AG08396 (cell line): ENCODE measurements around the gene ANKFY1.
A peak's percentile ranks its signal among the peaks of the same experiment; 100 is the strongest.
"Not testable (repeated sequence)": the region's sequence is repeated elsewhere in the genome, so short reads cannot be mapped to it uniquely, and the experiment has no call there.

Experiments used
- DNase-seq: peaks from one replicate; pipeline ENCODE4 v3.0.0; 2012; ENCODE audit warnings: low spot score, mixed read lengths

ANKFY1 gene

GRCh38 chr17:4155980-4156620, 107.7 kb downstream of the ANKFY1 start:
- DNase-seq, result no peak

- no peak for DNase-seq
These were observed 109.6 kb downstream of the ANKFY1 start for GRCh38 chr17:4154201-4154600.

- peak; percentile 65 for DNase-seq
These were observed 111.3 kb downstream of the ANKFY1 start for GRCh38 chr17:4152471-4152870.

GRCh38 chr17:4150096-4150495, 113.7 kb downstream of the ANKFY1 start:
- no peak for DNase-seq

- no peak for DNase-seq
These were observed 115.0 kb downstream of the ANKFY1 start for GRCh38 chr17:4148611-4149308.

GRCh38 chr17:4147751-4148310, 115.9 kb downstream of the ANKFY1 start:
- DNase-seq, result no peak

GRCh38 chr17:4146641-4147040, 117.1 kb downstream of the ANKFY1 start:
- no peak for DNase-seq

- no peak for DNase-seq
These were observed 119.4 kb downstream of the ANKFY1 start for GRCh38 chr17:4144422-4144747.

GRCh38 chr17:4143563-4144421, 120.0 kb downstream of the ANKFY1 start:
- DNase-seq, result peak; percentile 89

- DNase-seq, result peak; percentile 59
These were observed 121.5 kb downstream of the ANKFY1 start for GRCh38 chr17:4142107-4142900.

- no peak for DNase-seq
These were observed 123.7 kb downstream of the ANKFY1 start for GRCh38 chr17:4140125-4140524.

- DNase-seq, result not testable (repeated sequence)
These were observed 124.8 kb downstream of the ANKFY1 start for GRCh38 chr17:4138906-4139526.

GRCh38 chr17:4136373-4136772, 127.4 kb downstream of the ANKFY1 start:
- DNase-seq, result no peak

GRCh38 chr17:4135489-4135888, 128.3 kb downstream of the ANKFY1 start:
- no peak for DNase-seq

- DNase-seq, result no peak
These were observed 129.1 kb downstream of the ANKFY1 start for GRCh38 chr17:4134721-4135120.

GRCh38 chr17:4130715-4131114, 133.1 kb downstream of the ANKFY1 start:
- DNase-seq, result peak; percentile 28

- DNase-seq, result no peak
These were observed 136.2 kb downstream of the ANKFY1 start for GRCh38 chr17:4127555-4127954.

- DNase-seq, result no peak
These were observed 138.2 kb downstream of the ANKFY1 start for GRCh38 chr17:4125552-4125951.

- no peak for DNase-seq
These were observed 138.8 kb downstream of the ANKFY1 start for GRCh38 chr17:4124999-4125398.

- no peak for DNase-seq
These were observed 143.4 kb downstream of the ANKFY1 start for GRCh38 chr17:4120332-4120731.

GRCh38 chr17:4119299-4119698, 144.5 kb downstream of the ANKFY1 start:
- DNase-seq, result no peak
